GM10248 (cell line): ENCODE data around the gene DICER1.

Source experiments
- CTCF ChIA-PET: fragments of 300-600 bp; sonication (Branson Sonifier 250); formaldehyde crosslinking; extraction: SDS; loops from one replicate; lab custom pipeline; 2021; ENCODE audit warnings: antibody characterized with exemption; lab: Yijun Ruan, JAX
- POLR2A ChIA-PET: fragments of 350-650 bp; sonication (Branson Sonifier 250); formaldehyde crosslinking; extraction: SDS; loops from one replicate; lab custom pipeline; 2020; ENCODE audit warnings: antibody characterized with exemption; lab: Yijun Ruan, JAX
- DNase-seq: peaks from one replicate; pipeline ENCODE4 v3.0.0; 2012; ENCODE audit errors: extremely low spot score
- CTCF ChIP-seq: IDR thresholded peaks from 2 replicates; pipeline ENCODE4 v1.5.1; 2012; ENCODE audit warnings: mild to moderate bottlenecking, low read depth; ENCODE audit errors: extremely low read depth, missing control alignments, control extremely low read depth

DICER1 gene

GRCh38 chr14:95073947-95074346, 83.4 kb downstream of the DICER1 start:
- DNase-seq, result no peak
- CTCF ChIA-PET, result no interaction called here
- TF ChIP-seq CTCF, result no peak
- POLR2A ChIA-PET, result no interaction called here

- no peak for DNase-seq
- CTCF ChIA-PET, result no interaction called here
- POLR2A ChIA-PET, result no interaction called here
- no peak for TF ChIP-seq CTCF
These were observed 84.9 kb downstream of the DICER1 start for GRCh38 chr14:95072310-95072905.

GRCh38 chr14:95071649-95072280, 85.6 kb downstream of the DICER1 start:
- CTCF ChIA-PET, result no interaction called here

GRCh38 chr14:95070748-95071435, 86.4 kb downstream of the DICER1 start:
- no peak for DNase-seq
- no peak for TF ChIP-seq CTCF
- ChIA-PET CTCF (no interaction called here), POLR2A (no interaction called here)

More at GRCh38 chr14:95071649-95072280, 85.6 kb downstream of the DICER1 start:
- DNase-seq, result no peak
- POLR2A ChIA-PET, result no interaction called here
- TF ChIP-seq CTCF, result no peak

- CTCF ChIA-PET, result no interaction called here
- no peak for DNase-seq
- POLR2A ChIA-PET, result interaction anchor here (1.0 kb wide), 1 partner anchor 12 kb away, joined by 3 read pairs; no protein-coding TSS in a partner anchor
- TF ChIP-seq CTCF, result no peak
These were observed 87.8 kb downstream of the DICER1 start for GRCh38 chr14:95069547-95069946.

- POLR2A ChIA-PET, result interaction anchor here (1.0 kb wide), 1 partner anchor 12 kb away, joined by 3 read pairs; no protein-coding TSS in a partner anchor
- CTCF ChIA-PET, result no interaction called here
- no peak for DNase-seq
- no peak for TF ChIP-seq CTCF
These were observed 88.3 kb downstream of the DICER1 start for GRCh38 chr14:95069018-95069417.
